Measurements from ENCODE around the gene GGACT.

Gene GGACT

GRCh38 chr13:100546713-100547405 is 41.7 kb downstream of the GGACT start:
- no peak for DNase-seq

DNA sequence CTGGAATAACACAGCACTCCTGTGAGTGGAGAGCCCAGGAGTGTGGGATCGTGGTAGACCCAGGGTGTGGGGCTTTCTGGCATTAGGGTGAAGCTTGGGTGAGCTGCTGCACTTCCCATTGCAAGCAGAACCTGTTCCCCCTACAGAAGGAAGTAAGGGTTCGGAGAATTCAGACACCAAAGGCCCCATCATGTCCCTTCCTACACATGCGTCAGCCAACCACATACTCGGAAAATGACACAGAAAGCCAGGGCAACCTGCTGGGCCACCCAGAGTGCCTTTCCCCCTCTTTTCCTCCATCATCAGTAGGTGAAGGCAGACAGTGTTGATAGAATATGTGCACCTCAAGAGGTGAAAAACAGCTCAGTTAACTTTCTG is 42.9 kb downstream of the GGACT start:
- DNase-seq, result no peak

DNA sequence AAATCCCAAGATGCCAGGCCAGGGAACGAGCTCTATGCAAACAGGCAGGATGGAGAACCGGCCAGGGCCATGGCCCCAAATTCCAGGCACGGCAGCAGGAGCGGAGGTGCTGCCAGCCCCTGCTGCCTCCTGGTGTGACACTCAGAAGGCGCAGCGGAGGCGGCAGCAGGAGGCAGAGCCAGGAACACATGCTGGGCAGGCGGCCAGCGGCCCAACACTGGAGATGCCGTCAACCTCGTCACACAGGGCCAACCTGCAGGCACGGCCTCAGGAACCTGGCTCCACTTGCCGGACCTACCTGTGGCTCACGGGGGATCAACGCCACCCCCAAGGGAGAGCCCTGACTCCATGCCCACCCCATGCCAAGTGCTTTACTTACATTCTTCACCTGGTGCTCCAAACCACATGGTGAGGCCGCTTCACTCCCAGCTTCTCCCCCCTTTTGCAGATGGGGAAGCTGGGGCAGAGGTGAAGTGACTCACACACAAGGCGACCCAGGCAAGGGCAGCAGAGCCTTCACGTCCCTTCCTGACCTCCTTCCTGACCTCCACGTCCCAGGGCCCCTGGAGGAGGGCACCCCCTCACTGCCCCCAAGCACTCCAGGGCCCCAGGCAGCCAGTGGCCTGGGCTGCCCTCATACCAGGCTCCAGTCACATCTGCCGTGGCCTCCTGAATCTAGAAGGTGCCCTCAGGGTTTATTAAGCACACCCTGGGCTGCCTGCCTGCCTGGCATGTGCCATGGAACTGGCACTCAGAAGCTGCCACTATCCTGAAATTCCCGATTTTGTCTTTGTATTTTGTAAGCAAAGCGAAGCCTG is 43.5 kb downstream of the GGACT start:
- no peak for DNase-seq

GRCh38 chr13:100543872-100544602 is 44.6 kb downstream of the GGACT start:
- DNase-seq, result no peak

GRCh38 chr13:100542826-100543156 is 45.8 kb downstream of the GGACT start:
- no peak for DNase-seq

GRCh38 chr13:100541897-100542825 is 46.4 kb downstream of the GGACT start:
- DNase-seq, result no peak

DNA sequence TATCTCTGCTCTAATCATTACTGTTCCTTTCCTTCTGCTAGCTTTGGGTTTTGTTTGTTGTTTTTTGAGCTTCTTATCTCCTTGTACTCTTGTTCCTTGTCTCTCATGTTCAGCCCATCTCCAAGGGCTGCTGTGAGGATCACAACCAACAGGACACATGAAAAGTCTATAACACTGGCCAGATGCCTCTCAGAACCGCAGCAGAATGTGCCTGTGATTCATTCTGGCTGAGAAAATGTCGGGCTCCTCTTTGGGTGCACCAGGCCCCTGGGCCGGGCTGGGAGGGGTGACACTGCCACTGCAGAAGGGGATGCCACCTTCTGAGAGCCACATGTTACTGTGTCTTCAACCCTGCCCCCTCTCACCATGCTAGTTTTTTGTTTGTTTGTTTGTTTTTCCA is 48.0 kb downstream of the GGACT start:
- no peak for DNase-seq

GRCh38 chr13:100537951-100538462 is 50.6 kb downstream of the GGACT start:
- no peak for DNase-seq

- DNase-seq, result no peak
Measured at GRCh38 chr13:100537486-100537885, 51.1 kb downstream of the GGACT start.

DNA sequence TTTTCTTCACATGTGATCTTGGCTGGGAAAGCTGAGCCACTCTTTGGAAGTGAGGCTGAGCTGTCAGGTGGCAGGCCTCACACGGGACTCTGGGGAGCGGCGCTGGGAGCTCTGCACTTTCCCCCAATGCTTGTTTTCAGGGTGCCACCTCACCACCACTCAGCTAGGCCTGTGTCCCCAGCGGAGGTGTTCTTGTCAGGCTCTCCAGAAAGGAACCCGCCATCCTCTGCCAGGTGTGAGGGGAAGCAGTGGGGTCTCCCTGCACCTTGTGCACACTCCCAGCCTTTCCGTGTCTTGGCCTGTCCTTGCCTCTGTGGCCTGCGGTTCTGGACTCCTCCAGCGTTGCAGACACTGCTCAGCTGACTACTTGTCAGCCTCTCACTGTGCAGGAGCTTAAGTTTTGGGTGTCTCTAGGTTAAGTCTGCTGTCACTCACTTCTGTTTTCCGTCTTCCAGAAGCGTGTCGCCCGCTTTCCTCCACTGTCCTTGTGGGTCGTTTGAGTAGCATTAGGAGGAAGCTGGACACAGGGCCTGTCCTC is 51.9 kb downstream of the GGACT start:
- no peak for DNase-seq

- no peak for DNase-seq
Measured at GRCh38 chr13:100535426-100536135, 53.0 kb downstream of the GGACT start.

DNA sequence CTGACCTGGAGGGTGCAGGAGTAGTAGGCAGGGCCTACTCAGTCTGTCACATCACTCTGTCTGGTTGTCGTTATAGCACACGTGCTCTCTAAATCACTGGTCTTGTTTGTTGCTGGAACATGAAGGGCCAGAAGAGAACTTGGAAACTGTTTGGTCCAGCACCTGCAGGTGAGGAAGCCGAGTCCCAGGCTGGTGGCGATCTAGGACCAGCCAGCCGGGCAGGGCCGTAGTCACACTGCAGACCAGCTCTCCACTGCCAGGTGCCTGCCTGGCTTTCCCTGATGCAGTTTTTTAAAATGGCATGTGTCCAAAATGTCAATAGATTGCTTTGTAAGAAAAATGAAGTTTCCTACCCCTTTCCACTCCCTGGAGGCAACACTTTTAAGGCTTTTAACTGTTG is 53.7 kb downstream of the GGACT start:
- no peak for DNase-seq

- no peak for DNase-seq
Measured at GRCh38 chr13:100534147-100534843, 54.3 kb downstream of the GGACT start.

GRCh38 chr13:100533588-100534041 is 55.0 kb downstream of the GGACT start:
- no peak for DNase-seq

GRCh38 chr13:100532836-100533435 is 55.7 kb downstream of the GGACT start:
- no peak for DNase-seq

DNA sequence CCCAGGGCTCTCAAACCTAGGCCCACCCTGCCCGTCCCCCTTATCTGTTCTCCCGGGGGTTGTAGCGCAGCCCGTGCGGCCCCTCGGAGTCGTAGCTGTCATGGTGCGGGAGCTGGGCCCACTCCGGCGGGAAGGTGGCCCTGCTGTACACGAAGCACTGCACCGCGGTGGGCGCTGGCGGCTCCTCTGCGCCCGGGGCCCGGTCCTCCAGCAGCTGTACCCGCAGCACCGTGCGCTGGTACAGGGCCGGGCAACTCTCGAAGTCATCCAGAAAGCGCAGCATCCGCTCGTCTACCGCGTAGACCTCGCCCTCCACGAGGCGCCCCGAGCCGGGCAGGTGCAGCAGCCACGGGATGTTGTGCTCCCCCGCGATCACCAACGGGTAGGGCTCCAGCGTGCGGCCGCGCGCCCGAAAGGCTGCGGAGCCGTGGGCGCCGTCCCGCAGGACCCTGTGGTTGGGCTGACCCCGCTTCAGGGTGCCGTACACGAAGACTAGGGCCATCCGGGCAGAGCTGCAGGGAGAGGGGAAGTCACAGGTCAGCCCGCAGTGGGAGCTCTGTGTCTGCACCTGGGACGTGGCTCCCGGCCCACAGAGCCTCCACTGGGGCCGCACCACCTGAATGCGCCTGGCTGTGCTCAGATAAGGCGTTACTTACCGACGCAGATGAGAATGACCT is 56.4 kb downstream of the GGACT start:
- DNase-seq, result no peak

DNA sequence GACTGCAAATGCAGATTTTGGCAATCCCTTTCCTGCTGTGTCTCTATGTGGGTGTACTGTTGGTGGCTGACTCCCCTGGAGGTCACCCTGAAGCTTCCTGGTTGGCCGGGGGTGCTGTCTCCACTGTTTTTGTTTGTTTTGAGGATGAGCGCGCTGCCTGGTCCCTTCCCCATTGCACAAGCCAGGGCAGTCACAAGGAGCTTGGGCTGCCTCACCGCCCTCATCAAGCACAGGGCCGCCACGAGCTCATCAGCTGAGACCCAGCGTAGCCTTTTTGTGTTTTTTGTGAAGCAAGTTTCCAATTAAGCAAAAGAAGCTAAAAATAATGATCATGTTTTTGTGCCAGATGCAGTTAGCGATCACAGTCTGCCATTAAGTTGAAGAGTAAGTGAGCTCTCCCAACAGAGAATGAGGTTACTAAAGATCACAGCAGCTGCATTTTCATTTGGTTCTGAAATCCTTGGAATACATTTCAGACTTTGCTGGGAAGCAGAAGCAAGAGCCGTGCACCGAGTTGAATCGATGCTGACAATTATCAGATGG is 57.8 kb downstream of the GGACT start:
- DNase-seq, result no peak

DNA sequence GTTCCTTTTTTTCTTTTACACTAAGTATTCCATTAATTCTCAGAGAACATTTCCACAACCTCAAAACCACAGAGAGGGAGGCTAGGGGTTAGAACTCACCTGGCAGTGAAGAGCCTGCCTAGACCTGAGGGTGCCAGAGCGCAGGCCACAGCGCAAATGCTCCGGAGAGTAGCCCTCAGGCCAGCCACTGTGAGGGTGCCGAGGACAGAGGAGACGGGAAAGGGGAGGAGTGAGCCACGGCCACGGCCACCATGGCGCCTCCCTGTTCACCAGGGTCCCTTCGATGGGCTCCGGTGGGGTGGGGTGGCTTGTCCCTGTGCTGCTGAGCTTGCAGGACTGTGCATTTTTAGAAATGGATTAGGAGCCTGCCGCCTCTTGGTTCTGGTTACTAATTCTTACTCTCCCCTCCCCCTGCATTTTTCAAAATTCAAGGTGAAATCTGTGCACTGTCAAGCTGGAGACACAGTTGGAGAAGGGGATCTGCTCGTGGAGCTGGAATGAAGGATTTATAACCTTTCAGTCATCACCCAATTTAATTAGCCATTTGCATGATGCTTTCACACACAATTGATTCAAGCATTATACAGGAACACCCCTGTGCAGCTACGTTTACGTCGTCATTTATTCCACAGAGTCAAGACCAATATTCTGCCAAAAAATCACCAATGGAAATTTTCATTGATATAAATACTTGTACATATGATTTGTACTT is 58.8 kb downstream of the GGACT start:
- no peak for DNase-seq

GRCh38 chr13:100528820-100529219 is 59.8 kb downstream of the GGACT start:
- DNase-seq, result no peak
